Measurements from ENCODE around the gene TARS2. TPM values are rescaled to one million over a fixed set of nuclear protein-coding genes. Genes with fewer than 3 reads are reported as not detected.

TARS2 gene
- total and polyA plus RNA-seq, 2 of the 13 experiments (the other 11 are each of a cell fraction or from before 2014, with no cell fraction given) = 21.3 to 22.8 TPM

DNA sequence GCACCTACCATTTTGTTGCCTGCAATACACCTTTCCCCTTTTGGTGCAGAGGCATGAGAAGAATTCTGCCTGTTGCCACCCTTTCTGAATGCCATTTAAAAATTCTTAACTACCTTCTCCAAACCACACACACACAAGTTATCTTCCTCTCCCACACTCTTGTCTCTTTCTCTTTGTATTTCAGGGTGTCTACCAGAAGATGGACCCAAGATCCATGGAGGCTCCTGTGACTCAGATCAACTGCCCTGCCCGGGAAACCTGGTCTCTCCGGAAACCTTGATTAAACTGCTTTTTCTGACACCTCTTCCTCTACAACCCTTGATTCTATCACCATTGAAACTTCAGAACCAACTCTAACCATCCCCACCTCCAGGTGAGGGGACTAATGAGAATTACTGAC is 2.4 kb upstream of the TARS2 start:
- WGBS (ENCODE audit: low lambda C conversion rate) = 5% methylated on average over 2 of the region's 2 CpGs

More for the DNA sequence above, 2.4 kb upstream of the TARS2 start:
- DNase-seq (ENCODE audit: low spot score) (peak; percentile 35), FAIRE-seq (no peak), ATAC-seq (peak; percentile 31; the same call in 2 of the 3 replicates)
- ChIA-PET POLR2A (interaction anchor here (2.0 to 2.3 kb wide), 2 partner anchors 11 to 31 kb away, joined by 5 to 6 read pairs; partner anchors contain the start of gene FALEC), CTCF (ENCODE audit: low intra/inter-chr PET ratio, low total read pairs) (interaction anchor here (0.8 to 1.9 kb wide), 2 partner anchors 21 to 76 kb away, joined by 3 to 7 read pairs; no protein-coding TSS in a partner anchor)
- no peaks in the 10 kb centered on the region for H4K20me1 ChIP-seq (ENCODE audit: insufficient read depth, low read length)
- no peak overlapping the region for H3K4me3 ChIP-seq (replicated peaks in 1 of 3; ENCODE audit: insufficient read depth in 1 of 3, low read depth in 2 of 3, low read length in 3 of 3)
- H3K4me2 ChIP-seq (ENCODE audit: low read depth, low read length) = peak overlapping the region; percentile 70
- H3K9ac ChIP-seq (ENCODE audit: insufficient read depth, low read depth, low read length) = peak overlapping the region; percentile 19; the same call in 1 of the 2 replicates
- no TSS peak for BruUV-seq (replicated peaks)
- H3K36me3 ChIP-seq (replicated peaks in 1 of 2; ENCODE audit: control insufficient read depth in 1 of 2, insufficient read depth in 2 of 2, low read length in 2 of 2) = peaks cover 2 to 9% of the 10 kb centered on the region in 2 experiments; a peak in 2 of 5 replicates
- no peaks in the 10 kb centered on the region for H3K9me3 ChIP-seq (ENCODE audit: low read length)
- in situ Hi-C loops (cut with HindIII; ENCODE audit: extremely low pct_ligation_motif_present, low pct_unique_long_range_greater_than_20kb) = loop anchor here (5.0 kb wide), 1 partner anchor 47 kb away; no protein-coding TSS in a partner anchor
- peak overlapping the region; percentile 96 for H2AFZ ChIP-seq (ENCODE audit: low read length)
- H3K79me2 ChIP-seq (ENCODE audit: insufficient read depth, low read length) = peaks cover 11% of the 10 kb centered on the region
- H3K4me1 ChIP-seq (ENCODE audit: insufficient read depth, low read length) = peaks cover 30% of the 10 kb centered on the region
- no peaks in the 10 kb centered on the region for H3K27me3 ChIP-seq (ENCODE audit: control insufficient read depth in 1 of 2, insufficient read depth in 2 of 2, low read length in 2 of 2)
- intact Hi-C loops (cut with micrococcal nuclease; ENCODE audit: unreplicated experiment) = loop anchor here (5.0 kb wide), 1 partner anchor 137 kb away; no protein-coding TSS in a partner anchor
- TF ChIP-seq, protein P1, sequence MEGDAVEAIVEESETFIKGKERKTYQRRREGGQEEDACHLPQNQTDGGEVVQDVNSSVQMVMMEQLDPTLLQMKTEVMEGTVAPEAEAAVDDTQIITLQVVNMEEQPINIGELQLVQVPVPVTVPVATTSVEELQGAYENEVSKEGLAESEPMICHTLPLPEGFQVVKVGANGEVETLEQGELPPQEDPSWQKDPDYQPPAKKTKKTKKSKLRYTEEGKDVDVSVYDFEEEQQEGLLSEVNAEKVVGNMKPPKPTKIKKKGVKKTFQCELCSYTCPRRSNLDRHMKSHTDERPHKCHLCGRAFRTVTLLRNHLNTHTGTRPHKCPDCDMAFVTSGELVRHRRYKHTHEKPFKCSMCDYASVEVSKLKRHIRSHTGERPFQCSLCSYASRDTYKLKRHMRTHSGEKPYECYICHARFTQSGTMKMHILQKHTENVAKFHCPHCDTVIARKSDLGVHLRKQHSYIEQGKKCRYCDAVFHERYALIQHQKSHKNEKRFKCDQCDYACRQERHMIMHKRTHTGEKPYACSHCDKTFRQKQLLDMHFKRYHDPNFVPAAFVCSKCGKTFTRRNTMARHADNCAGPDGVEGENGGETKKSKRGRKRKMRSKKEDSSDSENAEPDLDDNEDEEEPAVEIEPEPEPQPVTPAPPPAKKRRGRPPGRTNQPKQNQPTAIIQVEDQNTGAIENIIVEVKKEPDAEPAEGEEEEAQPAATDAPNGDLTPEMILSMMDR (CRISPR knock-in tag; IDR thresholded peaks at IDR 0.05) = peak; percentile 53
- 0 out of 2 replicates have a peak, but pooled peaks have one; percentile 36 for TF ChIP-seq SMC3 (IDR thresholded peaks at IDR 0.05; ENCODE audit: low read length)
- no peak for TF ChIP-seq NFIB (CRISPR knock-in tag; IDR thresholded peaks at IDR 0.05; ENCODE audit: borderline replicate concordance)
- TF ChIP-seq, protein P2, sequence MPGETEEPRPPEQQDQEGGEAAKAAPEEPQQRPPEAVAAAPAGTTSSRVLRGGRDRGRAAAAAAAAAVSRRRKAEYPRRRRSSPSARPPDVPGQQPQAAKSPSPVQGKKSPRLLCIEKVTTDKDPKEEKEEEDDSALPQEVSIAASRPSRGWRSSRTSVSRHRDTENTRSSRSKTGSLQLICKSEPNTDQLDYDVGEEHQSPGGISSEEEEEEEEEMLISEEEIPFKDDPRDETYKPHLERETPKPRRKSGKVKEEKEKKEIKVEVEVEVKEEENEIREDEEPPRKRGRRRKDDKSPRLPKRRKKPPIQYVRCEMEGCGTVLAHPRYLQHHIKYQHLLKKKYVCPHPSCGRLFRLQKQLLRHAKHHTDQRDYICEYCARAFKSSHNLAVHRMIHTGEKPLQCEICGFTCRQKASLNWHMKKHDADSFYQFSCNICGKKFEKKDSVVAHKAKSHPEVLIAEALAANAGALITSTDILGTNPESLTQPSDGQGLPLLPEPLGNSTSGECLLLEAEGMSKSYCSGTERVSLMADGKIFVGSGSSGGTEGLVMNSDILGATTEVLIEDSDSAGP (CRISPR knock-in tag; IDR thresholded peaks at IDR 0.05; ENCODE audit: borderline replicate concordance) = no peak
- TF ChIP-seq, protein P3, sequence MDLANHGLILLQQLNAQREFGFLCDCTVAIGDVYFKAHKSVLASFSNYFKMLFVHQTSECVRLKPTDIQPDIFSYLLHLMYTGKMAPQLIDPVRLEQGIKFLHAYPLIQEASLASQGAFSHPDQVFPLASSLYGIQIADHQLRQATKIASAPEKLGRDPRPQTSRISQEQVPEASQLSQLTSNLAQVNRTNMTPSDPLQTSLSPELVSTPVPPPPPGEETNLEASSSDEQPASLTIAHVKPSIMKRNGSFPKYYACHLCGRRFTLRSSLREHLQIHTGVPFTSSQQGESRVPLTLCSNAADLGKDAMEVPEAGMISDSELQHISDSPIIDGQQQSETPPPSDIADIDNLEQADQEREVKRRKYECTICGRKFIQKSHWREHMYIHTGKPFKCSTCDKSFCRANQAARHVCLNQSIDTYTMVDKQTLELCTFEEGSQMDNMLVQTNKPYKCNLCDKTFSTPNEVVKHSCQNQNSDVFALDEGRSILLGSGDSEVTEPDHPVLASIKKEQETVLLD (CRISPR knock-in tag; IDR thresholded peaks at IDR 0.05; ENCODE audit: low read depth) = no peak
- peak; percentile 65 for TF ChIP-seq STAG1 (CRISPR knock-in tag; IDR thresholded peaks at IDR 0.05)
- peak overlapping the region; percentile 26 for H3K27ac ChIP-seq (ENCODE audit: extremely low read length, insufficient read depth, low read length)
